ENCODE data around the gene ARHGAP15. TPM values are rescaled to one million over a fixed set of nuclear protein-coding genes. Genes with fewer than 3 reads are reported as not detected.
"Not testable (repeated sequence)": the region's sequence is repeated elsewhere in the genome, so short reads cannot be mapped to it uniquely, and the experiment has no call there.

Gene ARHGAP15
- total RNA-seq, 1 experiment from 2014 or later, result not detected

DNA sequence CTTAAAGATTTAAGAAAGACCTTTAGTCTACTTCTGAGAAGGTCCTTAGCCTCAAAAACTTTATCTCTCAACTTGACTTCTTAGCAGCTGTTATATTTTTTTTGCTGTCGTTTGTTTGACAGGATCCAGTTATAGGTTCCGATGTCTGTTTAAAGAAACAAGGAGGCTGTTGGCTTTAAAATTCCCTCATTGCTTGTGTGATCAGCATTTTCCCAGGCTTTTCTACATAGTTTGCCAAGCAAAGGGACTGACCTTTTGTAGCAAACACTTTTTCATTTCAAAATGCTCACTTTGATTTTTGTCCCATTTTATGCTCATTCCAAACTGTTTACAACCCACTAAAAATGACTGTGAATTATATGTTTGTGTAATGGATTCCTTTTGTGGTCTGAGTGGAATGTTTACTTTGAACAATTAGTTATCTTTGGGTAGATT lies 394.9 kb downstream of the ARHGAP15 start:
- DNase-seq (ENCODE audit: low read depth), result no peak

DNA sequence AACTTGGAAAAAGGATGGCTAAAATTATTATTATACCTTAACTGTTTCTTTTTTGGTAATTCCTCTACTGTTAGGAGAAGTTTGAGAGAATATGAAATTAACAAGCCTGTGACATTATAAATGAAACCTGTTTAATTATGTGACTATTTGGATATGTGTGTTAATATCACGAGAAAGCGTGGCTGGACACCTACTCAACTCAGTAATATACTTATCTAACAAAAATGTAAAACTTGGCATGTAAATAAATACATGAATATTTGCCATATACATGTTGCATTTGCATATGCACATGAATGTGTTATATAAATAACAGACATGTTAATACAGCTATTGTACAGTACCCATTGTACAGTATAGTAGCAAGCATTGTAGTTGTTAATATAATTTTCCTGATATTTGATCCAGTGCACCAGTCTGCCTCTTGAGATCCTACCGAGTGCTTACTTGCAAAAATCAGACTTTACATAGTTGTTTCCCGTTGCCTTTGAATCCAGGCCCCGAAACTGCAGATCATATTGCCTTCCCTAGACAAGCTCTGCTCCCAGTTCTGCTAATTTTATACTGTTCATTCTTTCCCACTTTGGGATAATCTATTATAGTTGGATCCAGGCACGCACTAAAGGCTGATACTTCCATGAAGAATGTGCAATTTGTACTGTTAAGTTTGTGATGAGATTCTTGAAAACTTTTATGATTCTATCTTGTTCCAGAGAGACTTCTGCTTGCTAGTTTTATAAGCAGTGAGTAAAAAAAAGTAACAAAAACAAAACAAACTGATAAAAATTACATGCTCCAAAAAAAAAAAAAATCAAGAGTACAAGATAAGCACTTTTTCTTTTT lies 395.6 kb downstream of the ARHGAP15 start:
- no peak for DNase-seq (ENCODE audit: low read depth)

DNA sequence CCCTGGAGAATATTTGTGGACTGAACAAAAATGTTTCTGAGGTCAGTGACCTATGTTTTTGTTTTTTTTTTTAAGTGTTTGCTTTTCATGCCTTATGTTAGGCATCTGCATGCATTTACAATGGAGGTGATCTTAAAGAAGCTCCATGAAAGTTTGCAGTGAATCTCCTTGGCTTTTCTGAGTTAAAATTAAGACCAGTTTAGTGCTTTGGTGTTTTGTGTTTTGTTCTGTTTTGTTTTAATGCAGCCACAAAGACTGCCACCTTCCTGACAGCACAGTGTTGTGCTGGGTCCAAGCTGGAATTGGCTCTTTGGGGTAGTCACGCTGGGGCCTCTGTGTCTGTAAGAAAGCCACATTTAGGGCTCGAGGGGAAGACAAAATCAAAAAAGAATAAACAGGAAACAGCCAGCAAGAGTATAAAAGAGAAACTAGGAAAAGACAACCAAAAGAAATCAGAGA lies 396.2 kb downstream of the ARHGAP15 start:
- DNase-seq (ENCODE audit: low read depth), result no peak

DNA sequence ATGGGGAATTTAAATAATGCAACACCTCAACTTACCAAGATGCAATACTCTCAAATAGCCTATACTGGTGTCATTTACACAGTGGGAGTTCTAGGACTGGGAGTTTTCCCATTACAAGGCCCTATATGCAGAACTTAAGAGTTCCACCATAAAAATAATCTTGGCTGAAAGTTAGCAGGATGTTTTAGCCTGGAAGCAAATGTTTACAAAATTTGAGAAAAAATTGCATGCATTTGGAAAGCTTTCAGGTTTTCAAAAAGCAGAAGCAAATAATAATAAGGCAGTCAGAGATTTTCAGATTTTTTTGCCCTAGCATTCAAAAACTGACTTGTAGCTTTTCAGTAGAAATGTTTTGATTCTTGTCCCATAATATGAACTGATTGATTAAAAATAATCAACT lies 397.3 kb downstream of the ARHGAP15 start:
- DNase-seq (ENCODE audit: low read depth), result no peak

DNA sequence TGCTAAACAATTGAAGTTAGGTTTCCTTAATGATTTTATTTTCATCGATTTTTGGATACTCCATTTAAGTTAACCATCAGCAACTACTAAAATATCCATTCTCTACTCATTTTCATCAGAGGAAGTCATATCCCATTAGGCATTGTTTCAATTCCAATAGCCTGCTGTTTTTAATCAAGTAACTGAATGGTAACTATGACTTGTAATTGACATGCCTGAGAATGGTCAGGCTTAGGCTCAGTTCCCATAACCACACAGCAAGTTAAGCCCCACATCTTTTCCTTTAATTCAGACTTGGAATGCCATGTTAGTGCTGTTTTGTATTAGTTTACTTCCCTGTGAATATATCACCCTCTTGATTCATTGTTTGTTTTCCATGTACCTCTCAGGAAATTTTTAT lies 398.8 kb downstream of the ARHGAP15 start:
- no peak for DNase-seq (ENCODE audit: low read depth)

DNA sequence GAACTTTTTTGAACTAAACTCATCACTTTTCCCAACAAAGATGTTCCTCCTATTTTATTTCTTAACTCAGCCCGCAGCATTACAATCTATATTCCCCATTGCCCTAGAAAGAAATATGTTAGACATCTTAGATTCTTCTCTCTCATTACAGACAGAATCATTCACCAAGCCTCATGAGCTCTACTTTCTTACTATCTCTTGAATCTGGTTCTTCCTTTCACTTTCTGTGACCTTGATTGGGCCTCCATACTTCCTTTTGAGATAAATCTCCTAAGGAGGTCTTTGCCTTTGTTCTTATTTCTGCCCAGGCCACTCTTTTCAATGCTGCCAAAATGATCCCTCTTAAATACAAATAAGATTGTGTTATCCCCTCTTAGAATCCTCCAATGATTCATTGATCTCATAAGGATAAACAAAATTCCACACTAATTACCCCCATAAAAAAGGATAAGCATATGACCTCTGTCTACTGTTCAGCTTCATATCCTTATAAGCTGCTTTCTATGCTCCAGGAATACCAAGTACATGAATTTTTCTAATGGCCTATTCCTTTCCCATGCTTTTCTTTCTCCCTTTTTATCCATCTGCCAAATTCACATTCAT lies 400.0 kb downstream of the ARHGAP15 start:
- DNase-seq (ENCODE audit: low read depth), result no peak

DNA sequence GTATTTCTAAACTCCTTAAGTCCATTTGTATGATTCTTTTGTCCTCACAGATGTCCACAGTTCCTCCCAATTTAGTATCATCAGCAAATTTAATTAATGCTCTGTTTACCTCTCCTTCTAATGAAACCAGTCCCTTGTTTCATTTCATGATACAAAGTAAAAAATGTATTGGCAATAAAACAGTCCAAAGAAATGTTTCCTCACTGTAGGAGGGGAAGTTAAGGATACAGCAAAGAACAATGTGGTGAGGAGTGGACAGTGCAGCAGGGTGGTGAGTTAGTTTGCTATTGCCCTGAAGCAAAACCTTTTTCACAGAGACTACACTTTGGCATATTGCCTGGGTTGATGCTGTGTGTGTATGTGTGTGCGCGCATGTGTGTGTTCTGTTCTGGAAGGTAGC lies 401.5 kb downstream of the ARHGAP15 start:
- DNase-seq (ENCODE audit: low read depth), result no peak

DNA sequence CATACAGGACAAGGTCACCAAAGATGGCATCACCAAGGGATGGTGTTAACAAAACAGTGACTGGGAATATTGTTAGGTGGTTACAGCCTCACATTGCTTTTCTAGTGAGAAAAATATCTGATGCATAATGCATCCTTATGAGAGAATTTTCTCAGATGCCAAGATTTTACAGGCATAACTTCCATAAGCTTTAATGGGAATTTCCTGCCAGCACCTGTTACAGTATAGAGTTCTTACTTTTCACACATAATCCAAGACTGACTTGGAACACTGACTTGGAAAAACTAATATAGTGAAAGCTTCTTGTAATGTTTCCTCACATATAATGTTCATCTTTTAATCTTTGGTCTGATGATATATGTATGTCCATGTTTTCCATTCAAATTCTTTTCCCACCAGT lies 402.8 kb downstream of the ARHGAP15 start:
- no peak for DNase-seq (ENCODE audit: low read depth)

DNA sequence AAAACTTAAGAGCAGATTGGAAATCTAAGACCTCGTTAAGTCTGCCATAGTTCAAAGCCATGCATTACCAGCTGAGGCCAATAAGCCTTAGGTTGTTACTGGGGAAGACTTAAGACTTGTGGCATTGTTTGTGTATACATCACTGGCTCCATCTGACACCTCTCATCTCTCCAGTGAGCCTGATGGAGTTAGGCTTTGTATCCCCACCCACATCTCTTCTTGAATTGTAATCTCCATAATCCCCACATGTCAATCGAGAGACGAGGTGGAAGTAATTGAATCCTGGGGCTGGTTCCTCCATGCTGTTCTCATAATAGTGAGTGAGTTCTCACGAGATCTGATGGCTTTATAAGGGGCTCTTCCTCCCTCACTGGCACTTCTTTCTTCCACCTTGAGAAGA lies 404.6 kb downstream of the ARHGAP15 start:
- DNase-seq (ENCODE audit: low read depth), result no peak

DNA sequence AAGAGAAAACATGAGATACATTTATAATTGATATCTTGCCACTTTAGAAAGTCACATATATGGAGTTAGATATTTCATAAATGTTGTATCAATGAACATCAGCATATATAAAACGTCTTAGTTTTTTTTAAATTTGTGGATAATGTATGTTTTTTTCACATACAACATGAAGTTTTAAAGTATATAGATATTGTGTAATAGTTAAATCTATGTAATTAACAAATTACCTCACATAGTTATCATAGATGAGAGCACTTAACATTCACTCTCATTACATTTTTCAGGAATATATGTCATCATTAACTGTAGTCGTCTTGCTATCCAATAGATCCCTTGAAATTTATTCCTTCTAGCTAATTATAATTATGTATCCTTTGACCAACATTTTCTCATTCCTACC lies 406.6 kb downstream of the ARHGAP15 start:
- DNase-seq (ENCODE audit: low read depth), result no peak

DNA sequence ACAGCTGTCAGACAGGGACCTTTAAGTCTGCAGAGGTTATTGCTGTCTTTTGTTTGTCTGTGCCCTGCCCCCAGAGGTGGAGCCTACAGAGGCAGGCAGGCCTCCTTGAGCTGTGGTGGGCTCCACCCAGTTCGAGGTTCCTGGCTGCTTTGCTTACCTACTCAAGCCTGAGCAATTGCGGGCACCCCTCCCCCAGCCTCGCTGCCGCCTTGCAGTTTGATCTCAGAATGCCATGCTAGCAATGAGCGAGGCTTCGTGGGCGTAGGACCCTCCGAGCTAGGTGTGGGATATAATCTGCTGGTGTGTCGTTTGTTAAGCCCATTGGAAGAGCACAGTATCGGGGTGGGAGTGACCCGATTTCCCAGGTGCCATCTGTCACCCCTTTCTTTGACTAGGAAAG lies 412.7 kb downstream of the ARHGAP15 start:
- not testable (repeated sequence) for DNase-seq (ENCODE audit: low read depth)

DNA sequence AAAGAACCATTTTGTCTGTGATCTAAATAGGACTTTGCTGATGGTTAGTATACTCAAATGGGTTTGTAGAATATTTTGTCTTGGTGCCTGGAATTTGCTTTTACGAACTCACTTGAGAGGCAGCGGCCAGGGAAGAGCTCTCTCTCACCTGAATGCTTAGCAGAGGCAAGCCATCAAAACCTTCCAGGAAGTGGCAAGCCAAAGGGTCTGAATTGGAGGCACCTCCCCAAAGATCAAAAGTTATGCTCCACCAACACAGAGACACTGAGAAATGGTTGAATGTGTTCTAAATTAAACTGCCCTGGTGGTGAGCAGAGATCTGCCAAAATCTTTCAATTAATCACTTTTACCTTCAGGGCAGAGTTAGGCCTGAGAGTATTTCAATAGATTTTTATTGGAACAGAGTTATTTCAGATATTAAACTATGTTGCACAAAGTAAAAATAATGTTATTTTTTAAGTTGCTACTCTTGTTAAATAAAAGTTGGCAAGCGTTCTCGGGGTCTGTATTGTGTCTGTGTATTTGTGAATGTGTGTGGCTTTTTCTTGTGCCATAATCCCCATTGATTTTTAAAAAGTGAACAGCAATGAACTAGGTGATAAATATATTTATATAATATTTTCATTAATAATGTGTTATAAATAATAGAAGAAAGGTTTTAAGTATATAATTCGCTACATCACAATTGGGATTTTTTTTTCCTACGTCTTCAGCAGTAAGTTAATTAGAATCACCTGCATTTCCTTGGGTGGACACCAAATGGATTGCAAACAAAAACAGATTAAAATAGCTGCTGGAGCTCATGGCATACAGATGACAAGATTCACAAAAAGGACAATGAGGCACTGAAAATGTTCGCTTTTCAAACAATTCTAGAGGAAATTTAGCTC lies 416.1 kb downstream of the ARHGAP15 start:
- no peak for DNase-seq (ENCODE audit: low read depth)

DNA sequence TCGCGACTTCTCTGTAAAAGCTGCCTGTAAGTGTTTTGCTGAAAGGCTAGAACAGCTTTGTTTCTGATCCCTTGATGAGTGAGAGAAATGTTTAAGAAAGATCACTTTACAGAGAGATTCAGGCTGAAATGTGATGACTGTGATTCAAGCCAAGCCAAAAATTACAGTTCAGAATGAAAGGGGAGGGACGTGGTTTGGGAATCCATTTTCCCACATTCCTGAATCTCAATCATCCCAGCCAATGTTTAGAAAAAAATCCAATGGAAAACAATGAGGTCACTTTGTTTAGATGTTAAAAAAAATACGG lies 416.7 kb downstream of the ARHGAP15 start:
- peak; percentile 14 for DNase-seq (ENCODE audit: low read depth)

DNA sequence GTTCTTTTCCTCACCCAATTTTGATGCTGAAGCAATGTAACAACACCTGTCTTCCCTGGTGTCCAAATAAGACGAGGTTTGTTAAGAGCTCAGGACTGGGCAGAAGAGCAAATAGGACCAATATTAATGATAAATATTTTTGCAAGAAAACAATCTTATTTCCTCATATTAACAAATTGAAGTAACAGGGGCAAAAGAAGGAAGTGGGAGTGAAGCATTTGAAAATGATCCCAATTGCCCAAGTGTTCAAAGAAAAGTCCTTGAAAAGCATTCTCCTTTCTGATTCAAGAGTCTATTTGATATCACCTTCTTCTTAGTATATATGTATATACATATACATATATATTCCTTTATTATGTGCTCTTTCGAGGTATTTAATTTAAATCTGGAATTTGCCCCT lies 418.8 kb downstream of the ARHGAP15 start:
- DNase-seq (ENCODE audit: low read depth), result no peak

DNA sequence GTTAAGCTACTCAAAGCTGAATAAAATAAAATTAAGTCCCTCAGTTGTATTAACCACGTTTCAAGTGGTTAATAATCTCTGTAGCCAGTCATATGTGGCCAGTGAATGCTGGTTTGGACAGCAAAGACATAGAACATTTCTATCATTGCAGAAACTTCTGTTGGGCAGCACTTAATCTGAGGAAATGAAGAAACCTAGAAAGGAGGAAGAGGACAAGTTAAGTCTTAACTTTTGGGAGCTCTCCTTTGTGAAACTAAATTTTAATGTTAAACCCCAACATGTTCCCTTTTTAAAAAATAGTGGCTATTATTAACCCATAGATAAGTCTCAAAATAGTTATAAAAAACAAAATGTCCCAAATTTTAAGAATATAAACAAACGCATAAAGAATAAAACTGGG lies 421.3 kb downstream of the ARHGAP15 start:
- DNase-seq (ENCODE audit: low read depth), result no peak

DNA sequence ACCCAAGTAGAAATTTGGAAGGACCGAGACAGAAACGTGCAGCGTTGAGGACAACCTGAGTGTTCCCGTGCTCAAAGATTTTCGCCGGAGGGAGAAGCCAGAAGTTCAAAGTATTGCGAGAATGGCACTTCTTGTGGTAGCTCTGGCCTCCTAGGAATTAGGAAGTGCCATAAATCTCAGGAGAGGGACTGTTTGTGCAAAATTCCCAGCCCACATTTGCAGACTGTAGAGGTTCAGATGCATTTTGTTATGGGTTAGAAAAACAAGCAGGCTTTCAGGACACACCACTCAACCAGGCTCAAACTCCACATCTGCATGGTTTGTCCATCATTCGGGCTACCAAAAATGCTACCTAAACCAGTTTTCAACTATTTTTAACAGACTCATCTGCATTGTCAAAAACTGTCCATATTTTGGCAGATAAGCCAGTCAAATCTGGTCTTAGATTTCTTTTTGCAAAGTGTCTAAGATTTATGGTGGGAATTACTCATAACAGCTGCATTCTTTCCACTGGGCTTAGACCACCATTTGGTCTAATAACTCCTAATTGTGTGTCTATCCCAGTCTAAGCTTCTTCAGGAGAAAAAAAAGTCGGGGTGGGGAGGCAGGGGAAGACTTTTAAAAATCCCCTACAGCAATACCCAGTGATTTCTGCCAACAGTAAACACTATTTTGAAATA lies 422.9 kb downstream of the ARHGAP15 start:
- DNase-seq (ENCODE audit: low read depth), result no peak

DNA sequence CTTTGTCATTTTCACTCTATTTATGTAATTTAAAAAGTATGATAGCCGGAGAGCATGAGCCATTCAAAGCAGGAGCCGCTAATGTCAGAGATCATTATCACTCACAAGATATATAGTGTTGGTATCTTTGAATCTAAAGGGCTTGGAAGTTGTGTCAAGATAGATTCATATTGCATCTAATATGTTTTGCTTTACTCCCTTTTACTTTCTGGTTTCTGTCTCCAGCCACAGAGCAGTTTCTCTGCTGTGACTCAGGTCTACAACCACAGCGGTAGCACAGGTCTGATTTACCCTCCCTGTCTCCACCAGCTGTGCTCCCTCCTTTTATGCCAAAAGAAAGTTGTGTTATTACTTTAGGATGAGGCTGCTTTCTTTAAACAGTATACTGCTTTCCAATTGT lies 424.0 kb downstream of the ARHGAP15 start:
- DNase-seq (ENCODE audit: low read depth), result no peak

DNA sequence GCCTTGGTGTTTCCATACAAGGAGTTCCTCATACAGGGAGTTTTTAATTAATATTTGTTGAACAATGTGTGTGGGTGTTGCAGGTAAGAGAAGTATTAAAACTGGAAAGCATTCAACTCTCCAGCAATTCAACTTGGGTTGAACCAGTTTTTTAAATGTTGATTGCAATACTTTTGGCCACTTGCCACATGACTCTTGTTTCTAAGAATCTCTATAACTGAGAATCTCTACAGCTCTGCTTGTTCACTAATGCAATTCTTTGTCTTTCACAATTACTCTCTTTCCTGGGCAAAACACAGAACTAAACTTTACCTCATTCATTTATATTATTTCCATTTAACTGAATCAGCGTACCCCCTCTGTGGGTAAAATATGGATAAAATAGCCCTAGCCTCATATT lies 429.4 kb downstream of the ARHGAP15 start:
- DNase-seq (ENCODE audit: low read depth), result no peak

DNA sequence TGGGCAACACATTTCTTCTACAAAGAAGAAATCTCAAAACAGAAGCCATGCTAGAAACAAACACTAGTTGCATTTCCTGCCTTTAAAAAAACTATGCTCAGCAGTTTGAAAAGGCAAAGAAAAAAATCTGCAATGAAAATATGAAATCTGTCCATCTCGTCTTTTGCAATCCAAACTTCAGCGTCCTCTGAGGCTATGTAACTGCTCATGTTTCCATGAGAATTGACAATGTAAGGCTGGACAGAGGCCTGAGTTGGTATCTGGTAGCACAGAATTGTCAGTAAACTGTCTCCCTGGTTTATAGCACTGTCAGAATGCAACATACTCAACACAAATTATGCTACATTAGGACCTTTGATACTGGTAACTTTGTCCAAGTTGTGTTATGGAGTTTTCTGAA lies 429.9 kb downstream of the ARHGAP15 start:
- no peak for DNase-seq (ENCODE audit: low read depth)

DNA sequence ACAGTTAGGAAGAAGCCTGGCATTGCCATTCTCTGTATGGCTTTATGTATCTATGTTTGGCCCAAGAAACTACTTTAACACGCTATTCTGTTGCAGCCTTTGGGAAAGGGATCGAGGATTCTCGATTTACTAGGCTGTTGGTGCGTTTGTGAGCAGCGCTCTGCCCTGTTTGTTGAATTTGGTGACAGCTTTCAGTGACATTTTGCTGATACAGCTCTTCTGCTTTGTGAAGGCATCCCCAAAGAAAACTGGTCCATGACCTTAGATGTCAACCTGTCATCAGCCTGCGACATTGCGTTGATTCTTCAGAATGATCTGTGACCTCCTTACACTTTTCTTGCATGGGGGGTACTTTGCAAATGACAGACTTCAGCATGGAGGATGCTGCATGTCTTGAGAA lies 431.5 kb downstream of the ARHGAP15 start:
- DNase-seq (ENCODE audit: low read depth), result no peak

DNA sequence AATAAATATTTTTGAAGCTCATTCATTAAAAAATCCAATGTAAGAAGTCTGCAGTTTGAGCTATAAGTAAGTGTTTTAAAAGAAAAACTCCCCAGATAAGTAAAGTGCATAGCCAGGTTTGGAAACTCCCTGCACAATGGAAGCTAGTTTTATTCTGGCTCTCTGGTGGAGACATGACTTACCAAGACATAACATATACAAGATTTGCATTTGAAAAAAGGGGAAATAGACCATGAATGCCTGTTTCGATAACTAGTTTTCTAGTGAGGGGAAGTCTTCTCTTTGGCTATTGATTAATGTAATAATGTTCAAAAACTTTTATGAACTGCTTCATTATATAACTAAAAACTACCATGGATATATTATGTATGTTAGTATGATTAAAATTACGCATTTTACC lies 435.2 kb downstream of the ARHGAP15 start:
- DNase-seq (ENCODE audit: low read depth), result no peak

DNA sequence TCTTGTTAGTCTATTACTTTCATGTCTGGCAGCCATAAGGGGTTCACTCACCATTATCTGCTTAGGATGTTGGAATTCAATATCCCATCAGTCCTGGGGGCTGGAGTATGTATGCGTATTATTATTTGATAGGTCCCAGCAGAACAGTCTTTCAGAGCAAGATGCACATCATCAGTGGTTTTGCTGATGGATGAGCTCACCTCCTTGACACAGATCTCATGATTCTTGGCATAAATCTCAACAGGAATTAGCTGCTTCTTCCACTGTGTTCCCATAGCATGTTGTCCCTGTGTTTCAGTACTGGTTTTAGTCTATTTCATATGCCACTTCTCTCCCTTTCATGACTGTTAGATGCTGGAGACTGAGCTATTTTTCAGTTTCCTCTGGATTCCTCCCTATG lies 442.5 kb downstream of the ARHGAP15 start:
- DNase-seq (ENCODE audit: low read depth), result no peak
